Measurements from ENCODE around the gene PCGF2.

- TF ChIP-seq, protein P1, sequence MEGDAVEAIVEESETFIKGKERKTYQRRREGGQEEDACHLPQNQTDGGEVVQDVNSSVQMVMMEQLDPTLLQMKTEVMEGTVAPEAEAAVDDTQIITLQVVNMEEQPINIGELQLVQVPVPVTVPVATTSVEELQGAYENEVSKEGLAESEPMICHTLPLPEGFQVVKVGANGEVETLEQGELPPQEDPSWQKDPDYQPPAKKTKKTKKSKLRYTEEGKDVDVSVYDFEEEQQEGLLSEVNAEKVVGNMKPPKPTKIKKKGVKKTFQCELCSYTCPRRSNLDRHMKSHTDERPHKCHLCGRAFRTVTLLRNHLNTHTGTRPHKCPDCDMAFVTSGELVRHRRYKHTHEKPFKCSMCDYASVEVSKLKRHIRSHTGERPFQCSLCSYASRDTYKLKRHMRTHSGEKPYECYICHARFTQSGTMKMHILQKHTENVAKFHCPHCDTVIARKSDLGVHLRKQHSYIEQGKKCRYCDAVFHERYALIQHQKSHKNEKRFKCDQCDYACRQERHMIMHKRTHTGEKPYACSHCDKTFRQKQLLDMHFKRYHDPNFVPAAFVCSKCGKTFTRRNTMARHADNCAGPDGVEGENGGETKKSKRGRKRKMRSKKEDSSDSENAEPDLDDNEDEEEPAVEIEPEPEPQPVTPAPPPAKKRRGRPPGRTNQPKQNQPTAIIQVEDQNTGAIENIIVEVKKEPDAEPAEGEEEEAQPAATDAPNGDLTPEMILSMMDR (IDR thresholded peaks at IDR 0.05 in 4 of 5, conservative IDR thresholded peaks at IDR 0.05 in 1 of 5) = no peak
- no peak for TF ChIP-seq POLR2A (IDR thresholded peaks at IDR 0.05)
Observed at GRCh38 chr17:38707678-38708351, 40.3 kb downstream of the PCGF2 start.

Data from gastrocnemius medialis (tissue), 4 donors.